Measurements from ENCODE around the gene IKZF1. TPM values are rescaled to one million over a fixed set of nuclear protein-coding genes. Genes with fewer than 3 reads are reported as not detected.

Gene IKZF1
- total RNA-seq, 1 donor from 2014 or later = 0.33 TPM

- H3K36me3 ChIP-seq (ENCODE audit: control insufficient read depth, insufficient read depth, low read length) = no peaks in the 10 kb centered on the region
- H3K27me3 ChIP-seq (ENCODE audit: control insufficient read depth, insufficient read depth, low read length) = no peaks in the 10 kb centered on the region
- no peak for TF ChIP-seq CTCF (IDR thresholded peaks at IDR 0.05; ENCODE audit: insufficient read depth, low read length, poor library complexity, severe bottlenecking)
Observed at GRCh38 chr7:50352751-50353150, 48.2 kb downstream of the IKZF1 start.

GRCh38 chr7:50353201-50353600 is 48.7 kb downstream of the IKZF1 start:
- Histone ChIP-seq H3K27me3 (ENCODE audit: control insufficient read depth, insufficient read depth, low read length) (no peaks in the 10 kb centered on the region), H3K36me3 (ENCODE audit: control insufficient read depth, insufficient read depth, low read length) (no peaks in the 10 kb centered on the region), H3K4me3 (ENCODE audit: low read depth, low read length) (no peak overlapping the region)
- DNase-seq (ENCODE audit: low read depth) = no peak
- no peak for TF ChIP-seq CTCF (IDR thresholded peaks at IDR 0.05; ENCODE audit: insufficient read depth, low read length, poor library complexity, severe bottlenecking)

More at GRCh38 chr7:50352751-50353150, 48.2 kb downstream of the IKZF1 start:
- DNase-seq (ENCODE audit: low read depth) = no peak
- no peak overlapping the region for H3K4me3 ChIP-seq (ENCODE audit: low read depth, low read length)

- Histone ChIP-seq H3K4me3 (ENCODE audit: low read depth, low read length) (no peak overlapping the region), H3K27me3 (ENCODE audit: control insufficient read depth, insufficient read depth, low read length) (no peaks in the 10 kb centered on the region), H3K36me3 (ENCODE audit: control insufficient read depth, insufficient read depth, low read length) (no peaks in the 10 kb centered on the region)
- TF ChIP-seq CTCF (IDR thresholded peaks at IDR 0.05; ENCODE audit: insufficient read depth, low read length, poor library complexity, severe bottlenecking) = no peak
- DNase-seq (ENCODE audit: low read depth) = no peak
Observed at GRCh38 chr7:50353894-50354595, 49.5 kb downstream of the IKZF1 start.

GRCh38 chr7:50355817-50356178 is 51.3 kb downstream of the IKZF1 start:
- no peak for TF ChIP-seq CTCF (IDR thresholded peaks at IDR 0.05; ENCODE audit: insufficient read depth, low read length, poor library complexity, severe bottlenecking)
- no peaks in the 10 kb centered on the region for H3K27me3 ChIP-seq (ENCODE audit: control insufficient read depth, insufficient read depth, low read length)

GRCh38 chr7:50356212-50356944 is 51.9 kb downstream of the IKZF1 start:
- H3K27me3 ChIP-seq (ENCODE audit: control insufficient read depth, insufficient read depth, low read length) = no peaks in the 10 kb centered on the region
- no peak for TF ChIP-seq CTCF (IDR thresholded peaks at IDR 0.05; ENCODE audit: insufficient read depth, low read length, poor library complexity, severe bottlenecking)
- no peak for DNase-seq (ENCODE audit: low read depth)
- no peaks in the 10 kb centered on the region for H3K36me3 ChIP-seq (ENCODE audit: control insufficient read depth, insufficient read depth, low read length)
- H3K4me3 ChIP-seq (ENCODE audit: low read depth, low read length) = no peak overlapping the region

More at GRCh38 chr7:50355817-50356178, 51.3 kb downstream of the IKZF1 start:
- no peaks in the 10 kb centered on the region for H3K36me3 ChIP-seq (ENCODE audit: control insufficient read depth, insufficient read depth, low read length)
- DNase-seq (ENCODE audit: low read depth) = no peak
- H3K4me3 ChIP-seq (ENCODE audit: low read depth, low read length) = no peak overlapping the region

Measured in kidney epithelial cell (primary cell).